ENCODE measurements around the gene PHACTR4.
"Not testable (repeated sequence)": the region's sequence is repeated elsewhere in the genome, so short reads cannot be mapped to it uniquely, and the experiment has no call there.

PHACTR4 gene

GRCh38 chr1:28359592-28360239 is 9.8 kb upstream of the PHACTR4 start:
- H3K4me1 ChIP-seq (ENCODE audit: control insufficient read depth, insufficient read depth, low read depth, low read length): peaks cover under 1% of the 10 kb centered on the region

DNA sequence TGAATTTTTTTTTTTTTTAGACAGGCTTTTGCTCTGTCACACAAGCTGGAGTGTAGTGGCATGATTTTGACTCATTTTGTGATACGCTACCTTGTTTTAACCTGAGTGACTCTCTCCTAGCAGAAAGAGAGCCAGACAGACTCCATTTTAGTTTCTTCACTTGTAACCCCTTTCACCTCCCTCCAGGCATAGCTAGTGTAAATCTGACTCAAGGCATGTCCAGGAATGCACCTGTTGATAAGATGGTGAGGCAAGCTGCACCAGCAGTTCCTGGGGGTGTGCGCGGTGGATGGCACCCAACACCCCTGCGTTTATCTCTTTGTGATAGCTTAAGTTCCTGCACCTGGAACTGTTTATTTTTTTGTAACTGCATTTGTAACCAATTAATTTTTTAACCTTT is 4.7 kb upstream of the PHACTR4 start:
- Histone ChIP-seq H3K4me1 (ENCODE audit: control insufficient read depth, insufficient read depth, low read depth, low read length) (peaks cover 1% of the 10 kb centered on the region), H2BK12ac (ENCODE audit: low read length in 2 of 2) (no peak overlapping the region), H2BK5ac (ENCODE audit: low read depth, low read length, poor library complexity, severe bottlenecking) (no peak overlapping the region), H3K14ac (ENCODE audit: low read length in 2 of 2) (peak overlapping the region in 1 of 2 experiments; percentile 48), H2BK120ac (ENCODE audit: low read depth, low read length) (no peak overlapping the region), H3K9me3 (ENCODE audit: control insufficient read depth, low read length) (no peaks in the 10 kb centered on the region), H4K91ac (ENCODE audit: low read length) (no peak overlapping the region), H2AK5ac (ENCODE audit: low read length, severe bottlenecking) (no peak overlapping the region), H3K23ac (ENCODE audit: low read length in 2 of 2) (no peak overlapping the region), H3K36me3 (ENCODE audit: control insufficient read depth in 1 of 2, insufficient read depth in 2 of 2, low read depth in 1 of 2, low read length in 2 of 2) (no peaks in the 10 kb centered on the region), H3K9ac (ENCODE audit: low read length) (no peak overlapping the region), H3K4me3 (ENCODE audit: insufficient read depth in 1 of 2, low read depth in 1 of 2, low read length in 2 of 2) (no peak overlapping the region), H2AFZ (ENCODE audit: low read depth, low read length) (no peak overlapping the region), H3K27ac (ENCODE audit: low read length, poor library complexity, severe bottlenecking) (no peak overlapping the region), H3K79me1 (replicated peaks; ENCODE audit: low read length, poor library complexity, severe bottlenecking) (no peaks in the 10 kb centered on the region), H3K4me2 (ENCODE audit: low read length, poor library complexity, severe bottlenecking) (no peak overlapping the region), H4K8ac (ENCODE audit: low read length) (no peak overlapping the region), H3K18ac (ENCODE audit: low read depth in 1 of 2, low read length in 2 of 2) (no peak overlapping the region), H3K4ac (ENCODE audit: low read depth in 1 of 2, low read length in 2 of 2) (no peak overlapping the region), H3K27me3 (ENCODE audit: control insufficient read depth in 1 of 2, insufficient read depth in 1 of 2, low read length in 2 of 2) (no peaks in the 10 kb centered on the region), H2BK15ac (ENCODE audit: low read depth, poor library complexity, severe bottlenecking) (no peak overlapping the region)
- no peak for DNase-seq
- 75% methylated on average over 4 of the region's 4 CpGs for WGBS

More at GRCh38 chr1:28359592-28360239, 9.8 kb upstream of the PHACTR4 start:
- Histone ChIP-seq H4K8ac (ENCODE audit: low read length) (no peak overlapping the region), H3K9me3 (ENCODE audit: control insufficient read depth, low read length) (no peaks in the 10 kb centered on the region), H3K23ac (ENCODE audit: low read length in 2 of 2) (no peak overlapping the region), H3K4me3 (ENCODE audit: insufficient read depth in 1 of 2, low read depth in 1 of 2, low read length in 2 of 2) (no peak overlapping the region), H2BK5ac (ENCODE audit: low read depth, low read length, poor library complexity, severe bottlenecking) (no peak overlapping the region), H3K14ac (ENCODE audit: low read length in 2 of 2) (no peak overlapping the region), H2AFZ (ENCODE audit: low read depth, low read length) (no peak overlapping the region), H3K18ac (ENCODE audit: low read depth in 1 of 2, low read length in 2 of 2) (no peak overlapping the region), H2BK15ac (ENCODE audit: low read depth, poor library complexity, severe bottlenecking) (no peak overlapping the region), H2BK120ac (ENCODE audit: low read depth, low read length) (no peak overlapping the region), H3K4me2 (ENCODE audit: low read length, poor library complexity, severe bottlenecking) (no peak overlapping the region), H4K91ac (ENCODE audit: low read length) (no peak overlapping the region), H3K36me3 (ENCODE audit: control insufficient read depth in 1 of 2, insufficient read depth in 2 of 2, low read depth in 1 of 2, low read length in 2 of 2) (no peaks in the 10 kb centered on the region), H2BK12ac (ENCODE audit: low read length in 2 of 2) (no peak overlapping the region), H2AK5ac (ENCODE audit: low read length, severe bottlenecking) (no peak overlapping the region), H3K4ac (ENCODE audit: low read depth in 1 of 2, low read length in 2 of 2) (no peak overlapping the region), H3K79me1 (replicated peaks; ENCODE audit: low read length, poor library complexity, severe bottlenecking) (no peaks in the 10 kb centered on the region), H3K27ac (ENCODE audit: low read length, poor library complexity, severe bottlenecking) (no peak overlapping the region), H3K27me3 (ENCODE audit: control insufficient read depth in 1 of 2, insufficient read depth in 1 of 2, low read length in 2 of 2) (no peaks in the 10 kb centered on the region), H3K9ac (ENCODE audit: low read length) (no peak overlapping the region)
- DNase-seq: peak; percentile 69
- WGBS: 42% methylated on average over 4 of the region's 7 CpGs

- Histone ChIP-seq H4K8ac (ENCODE audit: low read length) (no peak overlapping the region), H2BK120ac (ENCODE audit: low read depth, low read length) (no peak overlapping the region), H2BK5ac (ENCODE audit: low read depth, low read length, poor library complexity, severe bottlenecking) (no peak overlapping the region), H3K4me3 (ENCODE audit: insufficient read depth in 1 of 2, low read depth in 1 of 2, low read length in 2 of 2) (no peak overlapping the region), H2AFZ (ENCODE audit: low read depth, low read length) (no peak overlapping the region), H3K14ac (ENCODE audit: low read length in 2 of 2) (no peak overlapping the region), H3K4me1 (ENCODE audit: control insufficient read depth, insufficient read depth, low read depth, low read length) (peaks cover 3% of the 10 kb centered on the region), H3K79me1 (replicated peaks; ENCODE audit: low read length, poor library complexity, severe bottlenecking) (no peaks in the 10 kb centered on the region), H4K91ac (ENCODE audit: low read length) (no peak overlapping the region), H3K36me3 (ENCODE audit: control insufficient read depth in 1 of 2, insufficient read depth in 2 of 2, low read depth in 1 of 2, low read length in 2 of 2) (no peaks in the 10 kb centered on the region), H3K9ac (ENCODE audit: low read length) (no peak overlapping the region), H3K18ac (ENCODE audit: low read depth in 1 of 2, low read length in 2 of 2) (no peak overlapping the region), H2BK15ac (ENCODE audit: low read depth, poor library complexity, severe bottlenecking) (no peak overlapping the region), H3K9me3 (ENCODE audit: control insufficient read depth, low read length) (no peaks in the 10 kb centered on the region), H3K27me3 (ENCODE audit: control insufficient read depth in 1 of 2, insufficient read depth in 1 of 2, low read length in 2 of 2) (no peaks in the 10 kb centered on the region), H2AK5ac (ENCODE audit: low read length, severe bottlenecking) (no peak overlapping the region), H3K23ac (ENCODE audit: low read length in 2 of 2) (no peak overlapping the region), H3K4me2 (ENCODE audit: low read length, poor library complexity, severe bottlenecking) (no peak overlapping the region), H2BK12ac (ENCODE audit: low read length in 2 of 2) (no peak overlapping the region), H3K4ac (ENCODE audit: low read depth in 1 of 2, low read length in 2 of 2) (no peak overlapping the region), H3K27ac (ENCODE audit: low read length, poor library complexity, severe bottlenecking) (no peak overlapping the region)
- DNase-seq: no peak
- 81% methylated on average over 7 of the region's 7 CpGs for WGBS
Observed at GRCh38 chr1:28365864-28366263, 3.7 kb upstream of the PHACTR4 start.

GRCh38 chr1:28368608-28369007 is 932 bp upstream of the PHACTR4 start:
- H3K4ac ChIP-seq (ENCODE audit: low read depth in 1 of 2, low read length in 2 of 2): peak overlapping the region in 1 of 2 experiments; percentile 49
- H3K79me1 ChIP-seq (replicated peaks; ENCODE audit: low read length, poor library complexity, severe bottlenecking); H4K91ac ChIP-seq (ENCODE audit: low read length); H3K27ac ChIP-seq (ENCODE audit: low read length, poor library complexity, severe bottlenecking); H2BK15ac ChIP-seq (ENCODE audit: low read depth, poor library complexity, severe bottlenecking); H3K23ac ChIP-seq (ENCODE audit: low read length in 2 of 2); H2BK5ac ChIP-seq (ENCODE audit: low read depth, low read length, poor library complexity, severe bottlenecking); H2AFZ ChIP-seq (ENCODE audit: low read depth, low read length); H3K18ac ChIP-seq (ENCODE audit: low read depth in 1 of 2, low read length in 2 of 2); H2AK5ac ChIP-seq (ENCODE audit: low read length, severe bottlenecking); H2BK12ac ChIP-seq (ENCODE audit: low read length in 2 of 2); H3K4me1 ChIP-seq (ENCODE audit: control insufficient read depth, insufficient read depth, low read depth, low read length); H3K9me3 ChIP-seq (ENCODE audit: control insufficient read depth, low read length); H3K27me3 ChIP-seq (ENCODE audit: control insufficient read depth in 1 of 2, insufficient read depth in 1 of 2, low read length in 2 of 2); H3K36me3 ChIP-seq (ENCODE audit: control insufficient read depth in 1 of 2, insufficient read depth in 2 of 2, low read depth in 1 of 2, low read length in 2 of 2); H4K8ac ChIP-seq (ENCODE audit: low read length); H3K4me3 ChIP-seq (ENCODE audit: insufficient read depth in 1 of 2, low read depth in 1 of 2, low read length in 2 of 2); H3K14ac ChIP-seq (ENCODE audit: low read length in 2 of 2); DNase-seq; H2BK120ac ChIP-seq (ENCODE audit: low read depth, low read length); H3K9ac ChIP-seq (ENCODE audit: low read length); H3K4me2 ChIP-seq (ENCODE audit: low read length, poor library complexity, severe bottlenecking): not testable (repeated sequence)
- WGBS: 97% methylated on average over 15 of the region's 15 CpGs

All from mesenchymal stem cell (in vitro differentiated cells and primary cell).